ENCODE measurements around the gene FOXP4. TPM values are rescaled to one million over a fixed set of nuclear protein-coding genes. Genes with fewer than 3 reads are reported as not detected.
A peak's percentile ranks its signal among the peaks of the same experiment; 100 is the strongest.

Gene FOXP4
- total RNA-seq, 2 donors from 2014 or later: 8.6 to 10.5 TPM

DNA sequence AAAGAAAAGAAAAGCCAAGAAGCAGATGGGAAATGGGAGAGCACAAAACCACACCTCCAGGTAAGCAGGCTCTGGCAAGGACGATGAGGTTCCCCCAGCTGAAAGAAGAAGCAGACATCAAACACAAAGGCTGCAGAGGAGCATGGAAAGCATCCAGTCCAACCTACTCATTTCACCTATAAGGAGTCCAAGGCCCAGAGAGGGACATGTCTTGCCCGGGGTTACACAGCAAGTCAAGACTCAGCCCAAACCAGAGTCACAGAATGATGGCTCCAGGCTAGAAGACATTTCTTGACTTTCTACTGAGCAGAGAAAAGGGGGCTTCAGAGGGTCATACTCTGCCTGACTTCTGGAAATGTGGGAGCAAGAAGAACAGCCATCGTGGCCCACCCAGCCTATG is 45.6 kb upstream of the FOXP4 start:
- intact Hi-C loops (cut with DNase I): no loop called here
- H3K27me3 ChIP-seq: no peaks in the 10 kb centered on the region
- H3K9me3 ChIP-seq: no peaks in the 10 kb centered on the region

DNA sequence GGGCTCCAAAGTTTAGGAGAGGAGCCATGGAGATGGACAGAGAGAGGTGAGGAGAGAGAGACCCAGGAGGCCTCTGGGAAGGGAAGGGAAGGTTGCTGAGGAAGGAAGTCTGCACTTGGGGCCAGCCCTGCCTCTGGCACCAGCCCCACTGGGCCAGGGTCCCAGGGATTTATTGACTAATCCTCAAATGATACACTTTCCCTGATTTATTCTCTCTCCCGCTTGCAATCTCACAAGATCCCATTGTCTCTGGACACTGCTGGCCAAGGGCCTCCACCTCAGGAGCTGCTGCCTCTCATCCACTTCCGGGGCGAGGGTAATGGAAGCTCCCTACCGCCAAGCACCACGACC is 43.6 kb upstream of the FOXP4 start:
- no peak overlapping the region for H3K27ac ChIP-seq
- no peaks in the 10 kb centered on the region for H3K36me3 ChIP-seq (replicated peaks in 1 of 2; ENCODE audit: insufficient read depth in 1 of 2, low read depth in 2 of 2)
- WGBS, 2 donors: 63 to 73% methylated on average over 5 of the region's 5 CpGs

More for the DNA sequence above, 45.6 kb upstream of the FOXP4 start:
- no peak for DNase-seq
- ATAC-seq: no peak
- no peaks in the 10 kb centered on the region for H3K36me3 ChIP-seq (replicated peaks in 1 of 2; ENCODE audit: insufficient read depth in 1 of 2, low read depth in 2 of 2)
- H3K4me1 ChIP-seq: peaks cover 17% of the 10 kb centered on the region
- TF ChIP-seq, protein P1, sequence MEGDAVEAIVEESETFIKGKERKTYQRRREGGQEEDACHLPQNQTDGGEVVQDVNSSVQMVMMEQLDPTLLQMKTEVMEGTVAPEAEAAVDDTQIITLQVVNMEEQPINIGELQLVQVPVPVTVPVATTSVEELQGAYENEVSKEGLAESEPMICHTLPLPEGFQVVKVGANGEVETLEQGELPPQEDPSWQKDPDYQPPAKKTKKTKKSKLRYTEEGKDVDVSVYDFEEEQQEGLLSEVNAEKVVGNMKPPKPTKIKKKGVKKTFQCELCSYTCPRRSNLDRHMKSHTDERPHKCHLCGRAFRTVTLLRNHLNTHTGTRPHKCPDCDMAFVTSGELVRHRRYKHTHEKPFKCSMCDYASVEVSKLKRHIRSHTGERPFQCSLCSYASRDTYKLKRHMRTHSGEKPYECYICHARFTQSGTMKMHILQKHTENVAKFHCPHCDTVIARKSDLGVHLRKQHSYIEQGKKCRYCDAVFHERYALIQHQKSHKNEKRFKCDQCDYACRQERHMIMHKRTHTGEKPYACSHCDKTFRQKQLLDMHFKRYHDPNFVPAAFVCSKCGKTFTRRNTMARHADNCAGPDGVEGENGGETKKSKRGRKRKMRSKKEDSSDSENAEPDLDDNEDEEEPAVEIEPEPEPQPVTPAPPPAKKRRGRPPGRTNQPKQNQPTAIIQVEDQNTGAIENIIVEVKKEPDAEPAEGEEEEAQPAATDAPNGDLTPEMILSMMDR (IDR thresholded peaks at IDR 0.05): no peak
- TF ChIP-seq POLR2A (IDR thresholded peaks at IDR 0.05): no peak
- H3K4me3 ChIP-seq: no peak overlapping the region
- no peak overlapping the region for H3K27ac ChIP-seq
- 44 to 60% methylated on average over 2 to 3 of the region's 3 CpGs for WGBS, 2 donors

DNA sequence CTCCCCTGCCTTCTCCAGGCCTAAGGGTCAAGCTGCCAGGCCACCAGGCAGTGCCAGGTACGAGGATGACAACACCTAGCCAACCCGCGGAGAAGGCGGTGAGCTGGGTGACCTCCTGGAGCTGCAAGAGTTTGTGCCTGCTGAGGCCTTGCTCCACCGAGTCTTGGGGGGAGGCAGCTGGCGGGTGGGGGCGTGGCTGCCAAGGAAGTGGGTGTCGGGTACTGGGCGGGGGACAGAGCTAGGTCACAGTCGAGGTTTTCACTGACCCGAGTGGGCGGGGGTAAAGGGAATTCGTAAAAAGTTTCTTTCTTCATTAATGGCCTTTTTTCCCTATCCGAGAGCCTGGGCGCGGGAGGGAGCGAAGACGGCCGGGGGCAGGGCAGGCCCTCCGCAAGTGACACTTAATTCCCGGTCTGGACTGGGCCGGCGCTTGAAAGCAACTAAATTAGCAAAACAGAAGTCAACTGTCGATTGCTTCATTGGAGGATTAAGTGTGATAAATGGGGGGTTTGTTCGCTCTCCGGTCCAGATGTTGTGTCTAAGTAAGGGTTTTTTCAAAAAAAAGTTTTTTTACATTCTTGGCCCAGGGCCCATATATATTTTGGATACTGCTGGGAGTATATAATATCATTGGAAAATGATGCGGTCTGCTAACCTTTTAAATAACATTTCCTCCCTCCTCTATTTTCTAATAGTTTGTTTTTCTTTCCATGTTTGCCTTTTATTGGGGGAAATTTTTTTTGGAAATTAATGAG is 43.1 kb upstream of the FOXP4 start:
- WGBS, 2 donors: 58 to 75% methylated on average over 26 to 27 of the region's 27 CpGs
- Histone ChIP-seq H3K9me3 (no peaks in the 10 kb centered on the region), H3K4me3 (no peak overlapping the region), H3K27me3 (no peaks in the 10 kb centered on the region), H3K27ac (no peak overlapping the region), H3K4me1 (peaks cover 20% of the 10 kb centered on the region), H3K36me3 (replicated peaks in 1 of 2; ENCODE audit: insufficient read depth in 1 of 2, low read depth in 2 of 2) (no peaks in the 10 kb centered on the region)
- ATAC-seq: no peak
- intact Hi-C loops (cut with DNase I): no loop called here
- DNase-seq: peak in 2 of 4 donors; percentile 14 to 20
- no peak for TF ChIP-seq POLR2A (IDR thresholded peaks at IDR 0.05)
- TF ChIP-seq, protein P1 (IDR thresholded peaks at IDR 0.05): no peak

More for the DNA sequence above, 43.6 kb upstream of the FOXP4 start:
- DNase-seq (no peak), ATAC-seq (no peak)
- intact Hi-C loops (cut with DNase I): no loop called here
- Histone ChIP-seq H3K9me3 (no peaks in the 10 kb centered on the region), H3K4me1 (peaks cover 20% of the 10 kb centered on the region), H3K4me3 (no peak overlapping the region), H3K27me3 (no peaks in the 10 kb centered on the region)
- TF ChIP-seq POLR2A (IDR thresholded peaks at IDR 0.05): no peak
- TF ChIP-seq, protein P1 (IDR thresholded peaks at IDR 0.05): no peak

DNA sequence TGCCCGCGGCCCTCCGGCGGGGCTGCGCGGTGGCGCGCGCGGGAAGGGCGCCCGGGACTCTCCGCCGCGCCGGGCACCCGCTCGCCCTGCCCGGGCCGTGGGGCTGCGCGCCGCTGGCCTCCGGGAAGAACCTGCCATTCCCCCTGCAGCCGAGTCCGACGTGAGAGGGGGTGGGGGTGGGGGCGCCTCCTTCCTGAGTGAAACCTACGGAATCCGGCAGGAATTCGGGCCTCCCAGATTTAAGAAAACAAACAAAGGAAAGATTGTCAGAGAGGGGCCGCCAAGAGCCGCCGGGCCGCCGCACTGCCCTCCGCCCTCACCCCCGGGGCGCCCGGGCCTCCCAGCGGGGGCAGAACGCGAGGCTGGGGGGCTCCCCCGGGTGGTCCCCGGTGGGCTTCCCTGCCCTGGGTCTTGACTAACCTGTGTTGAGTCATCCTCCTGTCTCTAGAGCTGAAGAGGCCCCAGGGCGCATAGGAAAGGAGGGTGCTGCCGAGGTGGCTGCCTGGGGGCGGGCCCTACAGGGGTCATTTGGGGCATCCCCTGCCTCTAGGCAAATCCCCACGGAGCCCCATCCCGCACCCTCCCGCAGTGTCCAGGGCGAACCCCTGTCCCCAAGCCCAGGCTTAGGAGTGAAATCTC is 42.2 kb upstream of the FOXP4 start:
- WGBS, 2 donors: 3 to 5% methylated on average over 29 to 52 of the region's 52 CpGs
- H3K27ac ChIP-seq: peak overlapping the region in 3 of 4 donors; percentile 4 to 43 (median 16)
- ATAC-seq (peak; percentile 66), DNase-seq (peak; percentile 12 to 45 (median 33))
- TF ChIP-seq, protein P1 (IDR thresholded peaks at IDR 0.05): no peak
- TF ChIP-seq POLR2A (IDR thresholded peaks at IDR 0.05): no peak
- H3K27me3 ChIP-seq: no peaks in the 10 kb centered on the region
- intact Hi-C loops (cut with DNase I): no loop called here
- no peaks in the 10 kb centered on the region for H3K36me3 ChIP-seq (replicated peaks in 1 of 2; ENCODE audit: insufficient read depth in 1 of 2, low read depth in 2 of 2)
- peaks cover 20% of the 10 kb centered on the region for H3K4me1 ChIP-seq
- H3K4me3 ChIP-seq: no peak overlapping the region
- H3K9me3 ChIP-seq: no peaks in the 10 kb centered on the region

Measured in body of pancreas (tissue), 4 donors.